Liver (tissue), 9 donors: ENCODE data around the gene ZNF592. TPM values are rescaled to one million over a fixed set of nuclear protein-coding genes. Genes with fewer than 3 reads are reported as not detected.

Experiments used
- DNase-seq: peaks from one replicate; pipeline ENCODE4 v3.0.0-alpha.2; 2017; ENCODE audit warnings: low spot score
- H3K27ac ChIP-seq, 2 donors: one replicate each; pipeline ENCODE4 v1.7.0; 2013; ENCODE audit warnings: inconsistent platforms in 2 of 2, low read length in 2 of 2, control low read depth in 1 of 2, low read depth in 1 of 2, mild to moderate bottlenecking in 1 of 2
- H3K27me3 ChIP-seq, 4 donors: one replicate each; pipeline versions ENCODE4 v1.6.1 to v1.7.0; 2013; ENCODE audit warnings: low read length in 3 of 4, inconsistent platforms in 1 of 4, mild to moderate bottlenecking in 1 of 4, moderate library complexity in 1 of 4; ENCODE audit not compliant: control insufficient read depth in 4 of 4, insufficient read depth in 4 of 4
- H3K36me3 ChIP-seq, 4 donors: one replicate each; pipeline versions ENCODE4 v1.6.1 to v1.7.0; 2013; ENCODE audit warnings: low read length in 3 of 4, mild to moderate bottlenecking in 3 of 4, low read depth in 1 of 4, moderate library complexity in 1 of 4; ENCODE audit not compliant: control insufficient read depth in 4 of 4, insufficient read depth in 3 of 4
- H3K4me1 ChIP-seq, 4 donors: one replicate each; pipeline versions ENCODE4 v1.6.1 to v1.7.0; 2013; ENCODE audit warnings: low read length in 3 of 4, mild to moderate bottlenecking in 3 of 4, moderate library complexity in 1 of 4; ENCODE audit not compliant: control insufficient read depth in 4 of 4, insufficient read depth in 4 of 4
- H3K4me3 ChIP-seq, 3 donors: one replicate each; pipeline versions ENCODE4 v1.6.1 to v1.7.0; 2013; ENCODE audit warnings: low read length in 3 of 3, control low read depth in 1 of 3, low read depth in 1 of 3, mild to moderate bottlenecking in 1 of 3
- H3K9ac ChIP-seq, 2 donors: one replicate each; pipeline ENCODE4 v1.7.0; 2013; ENCODE audit warnings: low read length in 2 of 2, mild to moderate bottlenecking in 2 of 2, moderate library complexity in 2 of 2, control low read depth in 1 of 2, low read depth in 1 of 2
- H3K9me3 ChIP-seq, 4 donors: one replicate each; pipeline versions ENCODE4 v1.6.1 to v1.7.0; 2013; ENCODE audit warnings: low read length in 3 of 4; ENCODE audit not compliant: control insufficient read depth in 4 of 4
- EGR1 ChIP-seq, 2 donors: IDR thresholded peaks; 2 replicates each; pipeline ENCODE4 v1.6.1; 2016 to 2018; ENCODE audit warnings: antibody characterized with exemption in 2 of 2, low read depth in 2 of 2
- FOXA1 ChIP-seq: IDR thresholded peaks from 2 replicates; pipeline ENCODE4 v1.6.1; 2016; ENCODE audit warnings: antibody characterized with exemption
- FOXA2 ChIP-seq: IDR thresholded peaks from 2 replicates; pipeline ENCODE4 v1.6.1; 2016; ENCODE audit warnings: antibody characterized with exemption
- HNF4A ChIP-seq, 2 donors: conservative IDR thresholded peaks; 2 replicates each; pipeline ENCODE4 v1.6.1; 2016; ENCODE audit warnings: antibody characterized with exemption in 2 of 2, mild to moderate bottlenecking in 2 of 2
- HNF4G ChIP-seq: IDR thresholded peaks from 2 replicates; pipeline ENCODE4 v1.6.1; 2016; ENCODE audit warnings: antibody characterized with exemption
- JUND ChIP-seq, 2 donors: IDR thresholded peaks; 2 replicates each; pipeline ENCODE4 v1.6.1; 2016; ENCODE audit warnings: antibody characterized with exemption in 2 of 2
- NR2F2 ChIP-seq: IDR thresholded peaks from 2 replicates; pipeline ENCODE4 v1.6.1; 2016; ENCODE audit warnings: antibody characterized with exemption
- RAD21 ChIP-seq, 2 donors: IDR thresholded peaks; 2 replicates each; pipeline ENCODE4 v1.6.1; 2016; ENCODE audit warnings: antibody characterized with exemption in 2 of 2, mild to moderate bottlenecking in 2 of 2
- RXRA ChIP-seq, 2 donors: IDR thresholded peaks; 2 replicates each; pipeline ENCODE4 v1.6.1; 2017 to 2018; ENCODE audit warnings: antibody characterized with exemption in 2 of 2, mild to moderate bottlenecking in 1 of 2
- SP1 ChIP-seq: IDR thresholded peaks from 2 replicates; pipeline ENCODE4 v1.6.1; 2018; ENCODE audit warnings: antibody characterized with exemption, mild to moderate bottlenecking
- TAF1 ChIP-seq: conservative IDR thresholded peaks from 2 replicates; pipeline ENCODE4 v1.6.1; 2016; ENCODE audit warnings: antibody characterized with exemption, mild to moderate bottlenecking
- YY1 ChIP-seq: IDR thresholded peaks from 2 replicates; pipeline ENCODE4 v1.6.1; 2016; ENCODE audit warnings: antibody characterized with exemption, mild to moderate bottlenecking
- WGBS: extraction: QIAGEN DNeasy Blood & Tissue Kit; methylation state at CpG from one replicate; pipeline ENCODE4 v1.1.7; 2013; 5-methylcytosine and 5-hydroxymethylcytosine counted together
- polyA plus RNA-seq, 2 donors: library from polyadenylated mRNA; stranded (reverse) in 1 of 2; unstranded in 1 of 2; fragments of 200-250 nt in 1 of 2; fragments of >200 nt in 1 of 2; fragmentation: Nextera tagmentation in 1 of 2; extraction: Ambion mirVana in 1 of 2; gene quantifications; one replicate each; pipeline versions ENCODE4 v1.2.1 to v1.2.3, GENCODE V29; 2013 to 2015
- total RNA-seq, 2 donors: library from RNA; depleted of rRNA; stranded (reverse); fragments of >200 nt; gene quantifications; one replicate each; pipeline ENCODE4 v1.2.3, GENCODE V29; 2014
- TF ChIP-seq, protein P1 (sequence below): IDR thresholded peaks from 2 replicates; pipeline ENCODE4 v1.6.1; 2016; ENCODE audit warnings: antibody characterized with exemption
- TF ChIP-seq, protein P2 (sequence below): IDR thresholded peaks from 2 replicates; pipeline ENCODE4 v1.6.1; 2016; ENCODE audit warnings: antibody characterized with exemption, mild to moderate bottlenecking
- TF ChIP-seq, protein P3 (sequence below): IDR thresholded peaks from 2 replicates; pipeline ENCODE4 v1.6.1; 2016; ENCODE audit warnings: antibody characterized with exemption
- TF ChIP-seq, protein P4 (sequence below): fragments of 150-350 bp; IDR thresholded peaks from 2 replicates; pipeline ENCODE4 v1.5.1; 2017; ENCODE audit warnings: improper control_type of control experiment, low read depth, low read length; ENCODE audit not compliant: missing input control
- donor health status: healthy.
- donor health status: healthy.
- donor health status: healthy.
- donor health status: healthy.
- donor health status: healthy.

The ZNF592 gene
- total and polyA plus RNA-seq, 4 donors = 4.4 to 10.6 (median 7.5) TPM

DNA sequence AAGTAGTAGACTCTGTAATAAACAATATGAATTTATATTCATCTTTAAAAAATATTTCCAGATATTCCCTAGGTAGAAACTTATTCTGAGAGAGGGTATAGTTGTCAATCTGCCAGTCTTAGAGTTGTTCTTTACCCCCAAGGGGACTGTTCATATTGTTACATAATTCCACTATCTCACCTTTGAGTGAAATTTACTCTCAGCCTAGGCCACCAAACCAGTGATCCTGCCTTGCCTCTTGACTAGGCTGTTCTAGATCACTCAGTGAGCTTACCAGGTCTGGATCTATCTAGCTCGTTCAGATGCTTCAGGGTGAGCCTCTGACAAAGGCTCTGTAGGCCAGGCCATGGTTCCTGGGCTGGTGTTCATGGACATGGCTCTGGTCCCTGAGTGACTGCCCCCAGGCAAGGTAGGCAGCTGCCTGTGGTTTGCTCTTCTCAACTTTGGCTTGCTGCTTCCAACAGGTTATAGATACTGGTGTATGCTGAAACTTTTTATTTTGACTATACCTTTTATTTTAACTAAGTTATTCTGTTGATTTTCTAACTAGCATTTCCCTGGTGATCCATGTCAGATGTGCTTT, 27.6 kb downstream of the ZNF592 start:
- peaks cover 4 to 24% (median 10%) of the 10 kb centered on the region in 4 donors for H3K4me1 ChIP-seq
- 87% methylated on average over 1 of the region's 1 CpG for WGBS
- no peaks in the 10 kb centered on the region for H3K27me3 ChIP-seq
- no peak overlapping the region for H3K27ac ChIP-seq
- TF ChIP-seq RAD21 (IDR thresholded peaks at IDR 0.05) = no peak
- TF ChIP-seq HNF4A (conservative IDR thresholded peaks at IDR 0.05) = peak in 1 of 2 donors; percentile 8
- H3K9me3 ChIP-seq = no peaks in the 10 kb centered on the region
- H3K4me3 ChIP-seq = no peak overlapping the region
- H3K36me3 ChIP-seq = peaks cover 0 to 4% (median 0%) of the 10 kb centered on the region in 4 donors
- no peak overlapping the region for H3K9ac ChIP-seq
- DNase-seq = no peak

DNA sequence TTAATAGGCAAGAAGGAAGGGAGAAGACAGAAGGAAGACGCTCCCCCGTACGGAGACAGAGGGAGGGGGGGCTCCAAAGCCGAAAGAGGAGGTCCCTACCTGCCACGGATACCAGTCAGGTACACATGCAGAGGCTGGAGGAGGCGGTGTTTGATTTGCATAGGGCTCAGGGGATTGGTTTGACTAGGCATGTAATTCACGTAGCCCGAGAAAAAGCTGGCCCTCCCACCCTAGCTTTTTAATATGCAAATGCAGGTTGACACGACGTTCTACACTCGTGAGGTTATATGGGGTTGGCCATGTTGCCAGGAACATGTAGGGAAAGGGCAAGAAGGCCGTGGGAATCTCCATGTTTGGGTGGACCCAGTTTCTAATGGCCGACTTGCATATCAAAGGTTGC, 29.8 kb downstream of the ZNF592 start:
- TF ChIP-seq HNF4G (no peak), FOXA1 (no peak), FOXA2 (no peak), YY1 (no peak), NR2F2 (no peak), EGR1 (IDR thresholded peaks at IDR 0.05; ENCODE audit: low read depth in 2 of 2) (no peak), JUND (IDR thresholded peaks at IDR 0.05) (no peak), TAF1 (no peak), SP1 (no peak), RAD21 (IDR thresholded peaks at IDR 0.05) (no peak), HNF4A (conservative IDR thresholded peaks at IDR 0.05) (no peak), RXRA (IDR thresholded peaks at IDR 0.05) (no peak)
- TF ChIP-seq, protein P1, sequence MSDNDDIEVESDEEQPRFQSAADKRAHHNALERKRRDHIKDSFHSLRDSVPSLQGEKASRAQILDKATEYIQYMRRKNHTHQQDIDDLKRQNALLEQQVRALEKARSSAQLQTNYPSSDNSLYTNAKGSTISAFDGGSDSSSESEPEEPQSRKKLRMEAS = no peak
- TF ChIP-seq, protein P2, sequence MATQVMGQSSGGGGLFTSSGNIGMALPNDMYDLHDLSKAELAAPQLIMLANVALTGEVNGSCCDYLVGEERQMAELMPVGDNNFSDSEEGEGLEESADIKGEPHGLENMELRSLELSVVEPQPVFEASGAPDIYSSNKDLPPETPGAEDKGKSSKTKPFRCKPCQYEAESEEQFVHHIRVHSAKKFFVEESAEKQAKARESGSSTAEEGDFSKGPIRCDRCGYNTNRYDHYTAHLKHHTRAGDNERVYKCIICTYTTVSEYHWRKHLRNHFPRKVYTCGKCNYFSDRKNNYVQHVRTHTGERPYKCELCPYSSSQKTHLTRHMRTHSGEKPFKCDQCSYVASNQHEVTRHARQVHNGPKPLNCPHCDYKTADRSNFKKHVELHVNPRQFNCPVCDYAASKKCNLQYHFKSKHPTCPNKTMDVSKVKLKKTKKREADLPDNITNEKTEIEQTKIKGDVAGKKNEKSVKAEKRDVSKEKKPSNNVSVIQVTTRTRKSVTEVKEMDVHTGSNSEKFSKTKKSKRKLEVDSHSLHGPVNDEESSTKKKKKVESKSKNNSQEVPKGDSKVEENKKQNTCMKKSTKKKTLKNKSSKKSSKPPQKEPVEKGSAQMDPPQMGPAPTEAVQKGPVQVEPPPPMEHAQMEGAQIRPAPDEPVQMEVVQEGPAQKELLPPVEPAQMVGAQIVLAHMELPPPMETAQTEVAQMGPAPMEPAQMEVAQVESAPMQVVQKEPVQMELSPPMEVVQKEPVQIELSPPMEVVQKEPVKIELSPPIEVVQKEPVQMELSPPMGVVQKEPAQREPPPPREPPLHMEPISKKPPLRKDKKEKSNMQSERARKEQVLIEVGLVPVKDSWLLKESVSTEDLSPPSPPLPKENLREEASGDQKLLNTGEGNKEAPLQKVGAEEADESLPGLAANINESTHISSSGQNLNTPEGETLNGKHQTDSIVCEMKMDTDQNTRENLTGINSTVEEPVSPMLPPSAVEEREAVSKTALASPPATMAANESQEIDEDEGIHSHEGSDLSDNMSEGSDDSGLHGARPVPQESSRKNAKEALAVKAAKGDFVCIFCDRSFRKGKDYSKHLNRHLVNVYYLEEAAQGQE = no peak
- TF ChIP-seq, protein P3, sequence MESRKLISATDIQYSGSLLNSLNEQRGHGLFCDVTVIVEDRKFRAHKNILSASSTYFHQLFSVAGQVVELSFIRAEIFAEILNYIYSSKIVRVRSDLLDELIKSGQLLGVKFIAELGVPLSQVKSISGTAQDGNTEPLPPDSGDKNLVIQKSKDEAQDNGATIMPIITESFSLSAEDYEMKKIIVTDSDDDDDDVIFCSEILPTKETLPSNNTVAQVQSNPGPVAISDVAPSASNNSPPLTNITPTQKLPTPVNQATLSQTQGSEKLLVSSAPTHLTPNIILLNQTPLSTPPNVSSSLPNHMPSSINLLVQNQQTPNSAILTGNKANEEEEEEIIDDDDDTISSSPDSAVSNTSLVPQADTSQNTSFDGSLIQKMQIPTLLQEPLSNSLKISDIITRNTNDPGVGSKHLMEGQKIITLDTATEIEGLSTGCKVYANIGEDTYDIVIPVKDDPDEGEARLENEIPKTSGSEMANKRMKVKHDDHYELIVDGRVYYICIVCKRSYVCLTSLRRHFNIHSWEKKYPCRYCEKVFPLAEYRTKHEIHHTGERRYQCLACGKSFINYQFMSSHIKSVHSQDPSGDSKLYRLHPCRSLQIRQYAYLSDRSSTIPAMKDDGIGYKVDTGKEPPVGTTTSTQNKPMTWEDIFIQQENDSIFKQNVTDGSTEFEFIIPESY = no peak
- TF ChIP-seq, protein P4, sequence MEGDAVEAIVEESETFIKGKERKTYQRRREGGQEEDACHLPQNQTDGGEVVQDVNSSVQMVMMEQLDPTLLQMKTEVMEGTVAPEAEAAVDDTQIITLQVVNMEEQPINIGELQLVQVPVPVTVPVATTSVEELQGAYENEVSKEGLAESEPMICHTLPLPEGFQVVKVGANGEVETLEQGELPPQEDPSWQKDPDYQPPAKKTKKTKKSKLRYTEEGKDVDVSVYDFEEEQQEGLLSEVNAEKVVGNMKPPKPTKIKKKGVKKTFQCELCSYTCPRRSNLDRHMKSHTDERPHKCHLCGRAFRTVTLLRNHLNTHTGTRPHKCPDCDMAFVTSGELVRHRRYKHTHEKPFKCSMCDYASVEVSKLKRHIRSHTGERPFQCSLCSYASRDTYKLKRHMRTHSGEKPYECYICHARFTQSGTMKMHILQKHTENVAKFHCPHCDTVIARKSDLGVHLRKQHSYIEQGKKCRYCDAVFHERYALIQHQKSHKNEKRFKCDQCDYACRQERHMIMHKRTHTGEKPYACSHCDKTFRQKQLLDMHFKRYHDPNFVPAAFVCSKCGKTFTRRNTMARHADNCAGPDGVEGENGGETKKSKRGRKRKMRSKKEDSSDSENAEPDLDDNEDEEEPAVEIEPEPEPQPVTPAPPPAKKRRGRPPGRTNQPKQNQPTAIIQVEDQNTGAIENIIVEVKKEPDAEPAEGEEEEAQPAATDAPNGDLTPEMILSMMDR = no peak
- no peak for DNase-seq
- Histone ChIP-seq H3K27ac (no peak overlapping the region), H3K36me3 (peaks cover 8 to 16% (median 11%) of the 10 kb centered on the region in 4 donors), H3K4me1 (peaks cover 4 to 24% (median 10%) of the 10 kb centered on the region in 4 donors), H3K27me3 (no peaks in the 10 kb centered on the region), H3K9me3 (no peaks in the 10 kb centered on the region), H3K9ac (no peak overlapping the region), H3K4me3 (no peak overlapping the region)
- WGBS = 89% methylated on average over 13 of the region's 13 CpGs
